K562 (cell line): Measurements from ENCODE around the gene SLC15A1. TPM values are rescaled to one million over a fixed set of nuclear protein-coding genes. Genes with fewer than 3 reads are reported as not detected.

Experiments used
- ATAC-seq: fragments of 200-7000 bp; cut with Tn5 transposase; 3 replicates; pipeline ENCODE4 v1.9.1; 2020; ENCODE audit warnings: moderate library complexity
- BruUV-seq: library from RNA; stranded (reverse); fragments of 400-500 nt; replicated peaks from 2 replicates; lab custom pipeline; 2021; lab: Mats Ljungman, UMichigan
- CTCF ChIA-PET: fragments of 300-600 bp; formaldehyde crosslinking; extraction: SDS; loops from one replicate; lab custom pipeline; 2021; ENCODE audit warnings: low intra/inter-chr PET ratio; lab: Yijun Ruan, JAX
- POLR2A ChIA-PET: fragments of 300-600, 350-650 bp; sonication (Branson Sonifier 250); formaldehyde crosslinking; extraction: SDS; loops from one replicate; lab custom pipeline; 2021; ENCODE audit warnings: antibody characterized with exemption, inconsistent platforms; lab: Yijun Ruan, JAX
- DNase-seq, 4 experiments: peaks; one replicate each; pipeline versions ENCODE4 v3.0.0 to v3.0.0-alpha.2; 2011 to 2018; ENCODE audit warnings: low spot score in 3 of 4, mixed read lengths in 3 of 4; ENCODE audit errors: extremely low read depth in 1 of 4
- FAIRE-seq: peaks from 2 replicates; lab custom pipeline; 2011; peaks lifted over from hg19 to GRCh38; lab: Jason Lieb, UNC
- H2AFZ ChIP-seq: 2 replicates; pipeline ENCODE4 v1.6.0; 2011; ENCODE audit warnings: low read depth, low read length, control low read depth, inconsistent platforms
- H3K27ac ChIP-seq: fragments of 200-600 bp; 3 replicates; pipeline ENCODE4 v1.8.0; 2011; ENCODE audit warnings: low read depth, mild to moderate bottlenecking, control low read depth, inconsistent platforms, low read length, moderate library complexity, mixed read lengths; ENCODE audit errors: extremely low read depth
- H3K27me3 ChIP-seq, 2 experiments: fragments of 300-600 bp in 1 of 2; 2 replicates in 1 of 2; 3 replicates in 1 of 2; pipeline versions ENCODE4 v1.6.0 to v1.8.0; 2011; ENCODE audit warnings: inconsistent platforms in 2 of 2, low read length in 2 of 2, mild to moderate bottlenecking in 1 of 2, mixed read lengths in 1 of 2, moderate library complexity in 1 of 2; ENCODE audit not compliant: control insufficient read depth in 2 of 2, insufficient read depth in 2 of 2
- H3K36me3 ChIP-seq: fragments of 300-600 bp; 3 replicates; pipeline ENCODE4 v1.8.0; 2011; ENCODE audit warnings: mild to moderate bottlenecking, low read length, inconsistent platforms; ENCODE audit not compliant: control insufficient read depth, insufficient read depth
- H3K4me1 ChIP-seq, 2 experiments: fragments of 200-600 bp in 1 of 2; replicated peaks in 1 of 2; 2 replicates in 1 of 2; 3 replicates in 1 of 2; pipeline versions ENCODE4 v1.5.1 to v1.8.0; 2011; ENCODE audit warnings: inconsistent platforms in 2 of 2, low read length in 2 of 2, mild to moderate bottlenecking in 1 of 2, mixed read lengths in 1 of 2, moderate library complexity in 1 of 2; ENCODE audit not compliant: control insufficient read depth in 2 of 2, insufficient read depth in 2 of 2
- H3K4me2 ChIP-seq: 2 replicates; pipeline ENCODE4 v1.6.1; 2011; ENCODE audit warnings: low read length, control low read depth, inconsistent platforms, mixed read lengths; ENCODE audit not compliant: insufficient read depth
- H3K4me3 ChIP-seq: fragments of 200-600 bp; sonication (generic), shearing (Covaris generic); 2 replicates; pipeline ENCODE4 v1.5.1; 2016; ENCODE audit warnings: control low read depth, inconsistent platforms
- H3K79me2 ChIP-seq: fragments of 200-600 bp; 3 replicates; pipeline ENCODE4 v1.8.0; 2011; ENCODE audit warnings: low read length, inconsistent platforms; ENCODE audit not compliant: control insufficient read depth, insufficient read depth
- H3K9ac ChIP-seq, 2 experiments: 2 replicates each; pipeline versions ENCODE4 v1.6.0 to v1.6.1; 2011; ENCODE audit warnings: low read depth in 2 of 2, low read length in 2 of 2, control low read depth in 1 of 2, inconsistent platforms in 1 of 2, mild to moderate bottlenecking in 1 of 2, mixed read lengths in 1 of 2; ENCODE audit not compliant: insufficient read depth in 1 of 2
- H3K9me1 ChIP-seq: one replicate; pipeline ENCODE4 v1.6.0; 2011; ENCODE audit warnings: inconsistent platforms, mild to moderate bottlenecking, low read length, moderate library complexity; ENCODE audit not compliant: control insufficient read depth, insufficient read depth
- H3K9me3 ChIP-seq: replicated peaks from 2 replicates; pipeline ENCODE4 v1.5.1; 2011; ENCODE audit warnings: low read depth, low read length, inconsistent platforms; ENCODE audit not compliant: control insufficient read depth, insufficient read depth
- H4K20me1 ChIP-seq: replicated peaks from 2 replicates; pipeline ENCODE4 v1.6.1; 2011; ENCODE audit warnings: low read length, inconsistent platforms, mixed read lengths; ENCODE audit not compliant: control insufficient read depth, insufficient read depth
- BDP1 ChIP-seq: IDR thresholded peaks from 3 replicates; pipeline ENCODE4 v1.6.1; 2011; ENCODE audit not compliant: insufficient read length, insufficient read depth
- E2F4 ChIP-seq: sonication (generic); formaldehyde crosslinking; IDR thresholded peaks from 2 replicates; pipeline ENCODE4 v1.8.0; 2022; ENCODE audit warnings: mild to moderate bottlenecking, low read depth, missing genetic modification reagents
- FOXM1 ChIP-seq, 2 experiments: fragments of 450-650 bp in 1 of 2; sonication (generic) in 1 of 2; formaldehyde crosslinking in 1 of 2; IDR thresholded peaks; 2 replicates each; pipeline versions ENCODE4 v1.6.1 to v1.9.0; 2017 to 2022; ENCODE audit warnings: low read depth in 2 of 2, mild to moderate bottlenecking in 2 of 2, missing genetic modification reagents in 1 of 2, moderate library complexity in 1 of 2
- FOXP4 ChIP-seq: sonication (generic); formaldehyde crosslinking; IDR thresholded peaks from 2 replicates; pipeline ENCODE4 v1.8.0; 2022; ENCODE audit warnings: mild to moderate bottlenecking, missing genetic modification reagents, borderline replicate concordance
- HDAC1 ChIP-seq, 2 experiments: fragments of 450-650 bp; IDR thresholded peaks; 2 replicates each; pipeline ENCODE4 v1.6.1; 2016 to 2017; ENCODE audit warnings: inconsistent platforms in 1 of 2, mild to moderate bottlenecking in 1 of 2, moderate library complexity in 1 of 2
- MAFG ChIP-seq: fragments of 450-650 bp; conservative IDR thresholded peaks from 2 replicates; pipeline ENCODE4 v1.6.1; 2016; ENCODE audit warnings: missing genetic modification characterization, missing compliant biosample characterization
- PKNOX1 ChIP-seq: fragments of 450-650 bp; IDR thresholded peaks from 2 replicates; pipeline ENCODE4 v1.6.1; 2016
- POLR3A ChIP-seq: IDR thresholded peaks from 2 replicates; pipeline ENCODE4 v1.6.1; 2011; ENCODE audit warnings: borderline replicate concordance, mild to moderate bottlenecking, moderate library complexity; ENCODE audit not compliant: insufficient read length, insufficient read depth; ENCODE audit errors: extremely low read depth
- SMARCA5 ChIP-seq: fragments of 450-650 bp; IDR thresholded peaks from 2 replicates; pipeline ENCODE4 v1.6.1; 2016
- SMARCE1 ChIP-seq: fragments of 450-650 bp; IDR thresholded peaks from 2 replicates; pipeline ENCODE4 v1.7.1; 2016; ENCODE audit warnings: mild to moderate bottlenecking
- ZNF324 ChIP-seq: fragments of 250-450 bp; sonication (Bioruptor Pico); IDR thresholded peaks from 2 replicates; pipeline ENCODE4 v1.4.0; 2020; ENCODE audit warnings: mild to moderate bottlenecking
- WGBS: fragments of 100-300 bp; shearing (Covaris generic); methylation state at CpG from one replicate; pipeline ENCODE4 v1.1.6; 2016; ENCODE audit warnings: low coverage, mixed read lengths; ENCODE audit not compliant: insufficient coverage; ENCODE audit errors: missing lambda C conversion rate; 5-methylcytosine and 5-hydroxymethylcytosine counted together
- in situ Hi-C: fragments of 300-500 bp; cut with MboI; formaldehyde crosslinking; loops from 4 replicates; pipeline ENCODE4 v1.15.0; 2018; ENCODE audit warnings: inconsistent platforms, mixed read lengths
- intact Hi-C: fragments of 100-400 bp; cut with micrococcal nuclease; formaldehyde crosslinking; loops from 2 replicates; pipeline ENCODE4 v1.14.2; 2022
- polyA plus RNA-seq, 8 experiments: library from polyadenylated mRNA; depleted of rRNA in 4 of 8; stranded (reverse) in 5 of 8; unstranded in 3 of 8; fragments of >200 nt; fragmentation: Nextera tagmentation in 2 of 8; fragmentation: Illumina TruSeq in 1 of 8; extraction: Ambion mirVana in 2 of 8; extraction: Trizol in 1 of 8; gene quantifications; 2 replicates each; pipeline versions ENCODE4 v1.2.1 to v1.2.3, GENCODE V29; 2011 to 2014; ENCODE audit warnings: inconsistent platforms in 1 of 8, missing spikeins in 1 of 8
- total RNA-seq, 7 experiments: library from RNA; depleted of rRNA in 6 of 7; stranded (reverse); fragments of >200 nt in 6 of 7; fragmentation: Illumina TruSeq in 2 of 7; extraction: Trizol in 2 of 7; gene quantifications; 2 replicates each; pipeline versions ENCODE4 v1.2.1 to v1.2.3, GENCODE V29; 2011 to 2021; ENCODE audit warnings: low replicate concordance in 1 of 7

Gene SLC15A1
- total and polyA plus RNA-seq, 9 of the 15 experiments (the other 6 are each of a cell fraction or from before 2014, with no cell fraction given), result not detected

GRCh38 chr13:98775386-98775785 lies 22.9 kb upstream of the SLC15A1 start (continued):
- no peak for TF ChIP-seq ZNF324
- TF ChIP-seq SMARCE1, result no peak
- no peak for TF ChIP-seq FOXP4 (CRISPR knock-in tag)
- no peak for TF ChIP-seq SMARCA5
- TF ChIP-seq HDAC1 (IDR thresholded peaks at IDR 0.05), result no peak
- TF ChIP-seq BDP1, result no peak
- TF ChIP-seq POLR3A, result no peak
- TF ChIP-seq PKNOX1, result no peak

GRCh38 chr13:98774776-98775175 lies 22.3 kb upstream of the SLC15A1 start:
- no peaks in the 10 kb centered on the region for H3K9me1 ChIP-seq
- no peak overlapping the region for H2AFZ ChIP-seq
- ChIA-PET POLR2A (interaction anchor here (0.7 to 1.2 kb wide), 2 partner anchors 13 to 678 kb away, joined by 3 to 4 read pairs; no protein-coding TSS in a partner anchor), CTCF (no interaction called here)
- intact Hi-C loops, result no loop called here
- no peaks in the 10 kb centered on the region for H3K9me3 ChIP-seq
- no peak overlapping the region for H3K4me3 ChIP-seq
- WGBS, result 3% methylated on average over 8 of the region's 9 CpGs
- in situ Hi-C loops, result no loop called here
- no peaks in the 10 kb centered on the region for H3K36me3 ChIP-seq
- TF ChIP-seq MAFG (tag), result no peak
- no peak for TF ChIP-seq FOXM1 (IDR thresholded peaks at IDR 0.05; ENCODE audit: low read depth)
- no peak for TF ChIP-seq FOXM1 (CRISPR knock-in tag; IDR thresholded peaks at IDR 0.05; ENCODE audit: low read depth)
- TF ChIP-seq E2F4, result no peak
- no peak overlapping the region for H3K9ac ChIP-seq
- no peaks in the 10 kb centered on the region for H4K20me1 ChIP-seq
- H3K4me1 ChIP-seq, result peaks cover 0 to 5% of the 10 kb centered on the region in 2 experiments; a peak in 2 of 5 replicates
- ATAC-seq, result no peak
- no peak overlapping the region for H3K4me2 ChIP-seq
- H3K27me3 ChIP-seq, result peaks cover 17 to 63% of the 10 kb centered on the region in 2 experiments
- no peak for DNase-seq
- no TSS peak for BruUV-seq
- H3K79me2 ChIP-seq, result no peaks in the 10 kb centered on the region
- no peak overlapping the region for H3K27ac ChIP-seq
- FAIRE-seq, result no peak
